A549 (cell line): ENCODE measurements around the gene MBNL3. TPM values are rescaled to one million over a fixed set of nuclear protein-coding genes. Genes with fewer than 3 reads are reported as not detected.

ENCODE experiments used
- ATAC-seq, 2 experiments: fragments of 200-7000 bp in 1 of 2; fragments of >200 bp in 1 of 2; cut with Nextera tagmentation in 1 of 2; cut with Tn5 transposase in 1 of 2; 3 replicates each; pipeline versions ENCODE4 v1.8.0 to v1.9.1; 2018 to 2020; ENCODE audit warnings: mild to moderate bottlenecking in 1 of 2, moderate library complexity in 1 of 2
- CTCF ChIA-PET: fragments of 300-600 bp; sonication (Branson Sonifier 250); formaldehyde crosslinking; extraction: SDS; loops from one replicate; lab custom pipeline; 2021; ENCODE audit warnings: antibody characterized with exemption, inconsistent platforms; lab: Yijun Ruan, JAX
- POLR2A ChIA-PET: fragments of 350-600 bp; formaldehyde crosslinking; extraction: SDS; loops from one replicate; lab custom pipeline; 2021; ENCODE audit warnings: antibody characterized with exemption, inconsistent platforms; lab: Yijun Ruan, JAX
- DNase-seq, 2 experiments: peaks; one replicate each; pipeline versions ENCODE4 v3.0.0 to v3.0.0-alpha.2; 2011 to 2016; ENCODE audit warnings: low read depth in 1 of 2, low spot score in 1 of 2
- FAIRE-seq: peaks from 2 replicates; lab custom pipeline; 2011; peaks lifted over from hg19 to GRCh38; lab: Jason Lieb, UNC
- H3K27ac ChIP-seq, 2 experiments: fragments of >200 bp; sonication (Bioruptor Twin); formaldehyde crosslinking; 3 replicates each; pipeline ENCODE4 v1.5.1; 2016 to 2017
- H3K4me1 ChIP-seq: fragments of >200 bp; sonication (Bioruptor Twin); formaldehyde crosslinking; 3 replicates; pipeline ENCODE4 v1.6.1; 2016
- H3K4me2 ChIP-seq: fragments of >200 bp; sonication (Bioruptor Twin); formaldehyde crosslinking; 3 replicates; pipeline ENCODE4 v1.6.1; 2016
- H3K4me3 ChIP-seq: fragments of >200 bp; sonication (Bioruptor Twin); formaldehyde crosslinking; 3 replicates; pipeline ENCODE4 v1.5.1; 2016
- H3K9me3 ChIP-seq: fragments of >200 bp; sonication (Bioruptor Twin); formaldehyde crosslinking; 3 replicates; pipeline ENCODE4 v1.6.1; 2016
- ATOH8 ChIP-seq: fragments of 250-450 bp; sonication (Bioruptor Pico); IDR thresholded peaks from 2 replicates; pipeline ENCODE4 v1.5.0; 2020; ENCODE audit warnings: low read depth, mild to moderate bottlenecking, moderate library complexity
- BCL3 ChIP-seq: fragments of >200 bp; sonication (Bioruptor Twin); formaldehyde crosslinking; IDR thresholded peaks from 3 replicates; pipeline ENCODE4 v1.6.1; 2016
- CBX2 ChIP-seq: fragments of 200-600 bp; sonication (generic); IDR thresholded peaks from 2 replicates; pipeline ENCODE4 v1.6.1; 2016; ENCODE audit warnings: low read depth, mild to moderate bottlenecking, borderline replicate concordance
- EP300 ChIP-seq, 2 experiments: fragments of >200 bp; sonication (Bioruptor Twin); formaldehyde crosslinking; IDR thresholded peaks; 2 replicates in 1 of 2; 3 replicates in 1 of 2; pipeline ENCODE4 v1.6.1; 2016 to 2017
- ESRRA ChIP-seq: fragments of 150-350 bp; IDR thresholded peaks from 2 replicates; pipeline ENCODE4 v1.6.1; 2014; ENCODE audit warnings: mild to moderate bottlenecking, low read length, borderline replicate concordance
- FOXS1 ChIP-seq: fragments of 250-450 bp; sonication (Bioruptor Pico); IDR thresholded peaks from 2 replicates; pipeline ENCODE4 v1.5.0; 2020; ENCODE audit warnings: mild to moderate bottlenecking, moderate library complexity
- HDAC2 ChIP-seq: fragments of 200-600 bp; sonication (generic); IDR thresholded peaks from 2 replicates; pipeline ENCODE4 v1.6.1; 2016
- HEYL ChIP-seq: fragments of 250-450 bp; sonication (Bioruptor Pico); IDR thresholded peaks from 2 replicates; pipeline ENCODE4 v1.8.0; 2021; ENCODE audit warnings: mild to moderate bottlenecking, moderate library complexity
- HOXA7 ChIP-seq: fragments of 250-450 bp; sonication (Bioruptor Pico); IDR thresholded peaks from 2 replicates; pipeline ENCODE4 v1.5.0; 2020; ENCODE audit warnings: mild to moderate bottlenecking, moderate library complexity
- HOXB13 ChIP-seq: fragments of 250-450 bp; sonication (Bioruptor Pico); IDR thresholded peaks from 2 replicates; pipeline ENCODE4 v1.5.0; 2020; ENCODE audit warnings: low read depth, mild to moderate bottlenecking, moderate library complexity
- JUN ChIP-seq, 2 experiments: fragments of >200 bp; sonication (Bioruptor Twin); formaldehyde crosslinking; IDR thresholded peaks; 2 replicates in 1 of 2; 3 replicates in 1 of 2; pipeline ENCODE4 v1.6.1; 2016 to 2017
- JUNB ChIP-seq: fragments of >200 bp; sonication (Bioruptor Twin); formaldehyde crosslinking; IDR thresholded peaks from 2 replicates; pipeline ENCODE4 v1.6.1; 2016
- MAFK ChIP-seq: fragments of 450-650 bp; IDR thresholded peaks from 2 replicates; pipeline ENCODE4 v1.6.1; 2014; ENCODE audit not compliant: partially characterized antibody
- MAX ChIP-seq: IDR thresholded peaks from 2 replicates; pipeline ENCODE4 v1.6.1; 2012
- POLR2A ChIP-seq: IDR thresholded peaks from 2 replicates; pipeline ENCODE4 v1.6.1; 2012; ENCODE audit warnings: mild to moderate bottlenecking, low read length
- POLR2AphosphoS2 ChIP-seq: conservative IDR thresholded peaks from 2 replicates; pipeline ENCODE4 v1.6.1; 2012; ENCODE audit warnings: low read length, improper control_type of control experiment, inconsistent platforms
- RARB ChIP-seq: fragments of 250-450 bp; sonication (Bioruptor Pico); IDR thresholded peaks from 2 replicates; pipeline ENCODE4 v1.8.0; 2021; ENCODE audit warnings: mild to moderate bottlenecking, moderate library complexity
- RFX5 ChIP-seq: fragments of 450-650 bp; IDR thresholded peaks from 2 replicates; pipeline ENCODE4 v1.7.1; 2014; ENCODE audit warnings: antibody characterized with exemption, mild to moderate bottlenecking, moderate library complexity
- RNF2 ChIP-seq: fragments of 200-600 bp; sonication (generic); IDR thresholded peaks from 2 replicates; pipeline ENCODE4 v1.6.1; 2016; ENCODE audit warnings: low read depth, mild to moderate bottlenecking, antibody characterized with exemption, moderate library complexity, borderline replicate concordance
- TP53 ChIP-seq: fragments of 250-450 bp; sonication (Bioruptor Pico); IDR thresholded peaks from 2 replicates; pipeline ENCODE4 v1.5.0; 2021; ENCODE audit warnings: mild to moderate bottlenecking, moderate library complexity
- ZC3H11A ChIP-seq: fragments of 450-650 bp; IDR thresholded peaks from 2 replicates; pipeline ENCODE4 v1.6.1; 2014; ENCODE audit warnings: antibody characterized with exemption, mild to moderate bottlenecking
- ZFP36 ChIP-seq: fragments of 450-650 bp; IDR thresholded peaks from 2 replicates; pipeline ENCODE4 v1.6.1; 2014; ENCODE audit warnings: borderline replicate concordance; ENCODE audit not compliant: partially characterized antibody
- ZSCAN20 ChIP-seq: fragments of 250-450 bp; sonication (Bioruptor Pico); IDR thresholded peaks from 2 replicates; pipeline ENCODE4 v1.8.0; 2022; ENCODE audit warnings: mild to moderate bottlenecking, moderate library complexity
- WGBS: methylation state at CpG from one replicate; pipeline ENCODE4 v1.1.6; 2017; ENCODE audit errors: missing lambda C conversion rate; 5-methylcytosine and 5-hydroxymethylcytosine counted together
- polyA plus RNA-seq, 4 experiments: library from polyadenylated mRNA; depleted of rRNA in 3 of 4; stranded (reverse); fragments of >200 nt; fragmentation: RNase III in 1 of 4; extraction: RNeasy Plus Mini Kit Qiagen cat#74134 plus additional on column Dnase treatment in 1 of 4; gene quantifications; 2 replicates in 3 of 4; 3 replicates in 1 of 4; pipeline ENCODE4 v1.2.3, GENCODE V29; 2011 to 2017
- TF ChIP-seq, protein P1 (sequence below): fragments of 250-450 bp; sonication (Bioruptor Pico); IDR thresholded peaks from 2 replicates; pipeline ENCODE4 v1.5.0; 2021; ENCODE audit warnings: mild to moderate bottlenecking, moderate library complexity, borderline replicate concordance

Gene MBNL3
- polyA plus RNA-seq, 2 of the 4 experiments (the other 2 are of a cell fraction) = not detected

- Histone ChIP-seq H3K4me1 (no peaks in the 10 kb centered on the region), H3K27ac (no peak overlapping the region), H3K4me3 (no peak overlapping the region), H3K4me2 (no peak overlapping the region), H3K9me3 (peaks cover 5% of the 10 kb centered on the region; the same call in 1 of the 3 replicates)
- ChIA-PET CTCF (interaction anchor here (1.5 kb wide), 1 partner anchor 11 kb away, joined by 3 read pairs; no protein-coding TSS in a partner anchor), POLR2A (no interaction called here)
- ATAC-seq (no peak), FAIRE-seq (no peak), DNase-seq (no peak)
- TF ChIP-seq ZFP36 (no peak), MAX (no peak), HOXA7 (CRISPR knock-in tag) (no peak), ZSCAN20 (CRISPR knock-in tag) (no peak), POLR2A (no peak), JUN (IDR thresholded peaks at IDR 0.05) (no peak), ATOH8 (no peak), HDAC2 (no peak), RARB (no peak), JUNB (no peak), ESRRA (no peak), CBX2 (no peak), FOXS1 (CRISPR knock-in tag) (no peak), TP53 (no peak)
- 69% methylated on average over 3 of the region's 3 CpGs for WGBS
Observed at GRCh38 chrX:132467989-132468388, 20.8 kb downstream of the MBNL3 start.

GRCh38 chrX:132467026-132467425, 21.8 kb downstream of the MBNL3 start:
- DNase-seq (no peak), ATAC-seq (no peak)
- H3K4me3 ChIP-seq = no peak overlapping the region
- no peaks in the 10 kb centered on the region for H3K4me1 ChIP-seq
- 4% methylated on average over 3 of the region's 3 CpGs for WGBS
- TF ChIP-seq, protein P1, sequence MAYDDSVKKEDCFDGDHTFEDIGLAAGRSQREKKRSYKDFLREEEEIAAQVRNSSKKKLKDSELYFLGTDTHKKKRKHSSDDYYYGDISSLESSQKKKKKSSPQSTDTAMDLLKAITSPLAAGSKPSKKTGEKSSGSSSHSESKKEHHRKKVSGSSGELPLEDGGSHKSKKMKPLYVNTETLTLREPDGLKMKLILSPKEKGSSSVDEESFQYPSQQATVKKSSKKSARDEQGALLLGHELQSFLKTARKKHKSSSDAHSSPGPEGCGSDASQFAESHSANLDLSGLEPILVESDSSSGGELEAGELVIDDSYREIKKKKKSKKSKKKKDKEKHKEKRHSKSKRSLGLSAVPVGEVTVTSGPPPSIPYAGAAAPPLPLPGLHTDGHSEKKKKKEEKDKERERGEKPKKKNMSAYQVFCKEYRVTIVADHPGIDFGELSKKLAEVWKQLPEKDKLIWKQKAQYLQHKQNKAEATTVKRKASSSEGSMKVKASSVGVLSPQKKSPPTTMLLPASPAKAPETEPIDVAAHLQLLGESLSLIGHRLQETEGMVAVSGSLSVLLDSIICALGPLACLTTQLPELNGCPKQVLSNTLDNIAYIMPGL = no peak
- no peak for TF ChIP-seq RFX5
- no peak for TF ChIP-seq RNF2
- TF ChIP-seq HEYL (CRISPR knock-in tag) = no peak
- TF ChIP-seq EP300 (IDR thresholded peaks at IDR 0.05) = no peak
- no peak for TF ChIP-seq BCL3
- TF ChIP-seq CBX2 = no peak
- TF ChIP-seq HOXB13 (CRISPR knock-in tag) = no peak
- TF ChIP-seq POLR2AphosphoS2 = no peak
- TF ChIP-seq RARB = no peak
- TF ChIP-seq FOXS1 (CRISPR knock-in tag) = no peak
- TF ChIP-seq ESRRA = no peak
- no peak for TF ChIP-seq MAFK
- TF ChIP-seq ZSCAN20 (CRISPR knock-in tag) = no peak
- no peak for TF ChIP-seq ZC3H11A
- TF ChIP-seq, all 56 proteins: peak for 0
- H3K27ac ChIP-seq = no peak overlapping the region
- FAIRE-seq = no peak
- no peak overlapping the region for H3K4me2 ChIP-seq
- POLR2A ChIA-PET = no interaction called here
- CTCF ChIA-PET = no interaction called here
- peaks cover 5% of the 10 kb centered on the region; the same call in 1 of the 3 replicates for H3K9me3 ChIP-seq
